Muscle of back (tissue), 11 donors: ENCODE measurements around the gene ERC2. TPM values are rescaled to one million over a fixed set of nuclear protein-coding genes. Genes with fewer than 3 reads are reported as not detected.

Experiments used
- DNase-seq, 3 donors: peaks; one replicate each; pipeline versions ENCODE4 v3.0.0 to v3.0.0-alpha.2; 2013
- polyA plus RNA-seq, 10 donors: library from polyadenylated mRNA; unstranded; fragments of 120-200 nt; gene quantifications; one replicate each; pipeline ENCODE4 v1.2.1, GENCODE V29; 2013; ENCODE audit not compliant: insufficient read length in 10 of 10

ERC2 gene
- polyA plus RNA-seq, 10 donors, result 0.76 to 2.5 (median 1.6) TPM

- DNase-seq, result no peak
Observed at GRCh38 chr3:56001537-56001936, 466.7 kb downstream of the ERC2 start.

- DNase-seq, result no peak
Observed at GRCh38 chr3:55989366-55989765, 478.9 kb downstream of the ERC2 start.

GRCh38 chr3:55988905-55989304 lies 479.4 kb downstream of the ERC2 start:
- peak in 1 of 3 donors; percentile 49 for DNase-seq

- DNase-seq, result no peak
Observed at GRCh38 chr3:55984626-55985025, 483.6 kb downstream of the ERC2 start.

- DNase-seq, result no peak
Observed at GRCh38 chr3:55978953-55979352, 489.3 kb downstream of the ERC2 start.

GRCh38 chr3:55974421-55975165 lies 493.7 kb downstream of the ERC2 start:
- peak; percentile 49 to 91 (median 81) for DNase-seq

- no peak for DNase-seq
Observed at GRCh38 chr3:55969634-55970033, 498.6 kb downstream of the ERC2 start.

GRCh38 chr3:55968331-55968730 lies 499.9 kb downstream of the ERC2 start:
- DNase-seq, result no peak

- no peak for DNase-seq
Observed at GRCh38 chr3:55966566-55966965, 501.7 kb downstream of the ERC2 start.

GRCh38 chr3:55965776-55966175 lies 502.5 kb downstream of the ERC2 start:
- no peak for DNase-seq

GRCh38 chr3:55964491-55964985 lies 503.7 kb downstream of the ERC2 start:
- DNase-seq, result peak in 2 of 3 donors; percentile 27 to 45

- peak in 1 of 3 donors; percentile 44 for DNase-seq
Observed at GRCh38 chr3:55963601-55964000, 504.7 kb downstream of the ERC2 start.

GRCh38 chr3:55959471-55960080 lies 508.7 kb downstream of the ERC2 start:
- DNase-seq, result no peak

- no peak for DNase-seq
Observed at GRCh38 chr3:55958605-55959004, 509.7 kb downstream of the ERC2 start.

- DNase-seq, result no peak
Observed at GRCh38 chr3:55955891-55956477, 512.3 kb downstream of the ERC2 start.

GRCh38 chr3:55951388-55951787 lies 516.9 kb downstream of the ERC2 start:
- no peak for DNase-seq

- DNase-seq, result no peak
Observed at GRCh38 chr3:55947406-55947805, 520.9 kb downstream of the ERC2 start.

GRCh38 chr3:55946574-55947160 lies 521.6 kb downstream of the ERC2 start:
- no peak for DNase-seq

- no peak for DNase-seq
Observed at GRCh38 chr3:55942868-55943267, 525.4 kb downstream of the ERC2 start.

- no peak for DNase-seq
Observed at GRCh38 chr3:55939287-55939686, 529.0 kb downstream of the ERC2 start.

- no peak for DNase-seq
Observed at GRCh38 chr3:55937301-55937700, 531.0 kb downstream of the ERC2 start.

GRCh38 chr3:55936549-55937052 lies 531.7 kb downstream of the ERC2 start:
- DNase-seq, result no peak
